Breast epithelium (tissue), 3 donors: ENCODE measurements around the gene ACSS1.

Experiments
- POLR2A ChIP-seq: fragments of 450-650 bp; IDR thresholded peaks from one replicate; pipeline ENCODE4 v1.6.1; 2016; ENCODE audit warnings: antibody characterized with exemption, mild to moderate bottlenecking, moderate library complexity
- POLR2AphosphoS5 ChIP-seq, 3 donors: sonication (generic); formaldehyde crosslinking; IDR thresholded peaks; one replicate each; pipeline ENCODE4 v1.6.1; 2017; ENCODE audit warnings: antibody characterized with exemption in 3 of 3
- TF ChIP-seq, protein P1 (sequence below), 3 donors: fragments of 450-650 bp; IDR thresholded peaks; one replicate each; pipeline ENCODE4 v1.5.1; 2016 to 2017; ENCODE audit warnings: antibody characterized with exemption in 3 of 3, mild to moderate bottlenecking in 3 of 3, moderate library complexity in 3 of 3

DNA sequence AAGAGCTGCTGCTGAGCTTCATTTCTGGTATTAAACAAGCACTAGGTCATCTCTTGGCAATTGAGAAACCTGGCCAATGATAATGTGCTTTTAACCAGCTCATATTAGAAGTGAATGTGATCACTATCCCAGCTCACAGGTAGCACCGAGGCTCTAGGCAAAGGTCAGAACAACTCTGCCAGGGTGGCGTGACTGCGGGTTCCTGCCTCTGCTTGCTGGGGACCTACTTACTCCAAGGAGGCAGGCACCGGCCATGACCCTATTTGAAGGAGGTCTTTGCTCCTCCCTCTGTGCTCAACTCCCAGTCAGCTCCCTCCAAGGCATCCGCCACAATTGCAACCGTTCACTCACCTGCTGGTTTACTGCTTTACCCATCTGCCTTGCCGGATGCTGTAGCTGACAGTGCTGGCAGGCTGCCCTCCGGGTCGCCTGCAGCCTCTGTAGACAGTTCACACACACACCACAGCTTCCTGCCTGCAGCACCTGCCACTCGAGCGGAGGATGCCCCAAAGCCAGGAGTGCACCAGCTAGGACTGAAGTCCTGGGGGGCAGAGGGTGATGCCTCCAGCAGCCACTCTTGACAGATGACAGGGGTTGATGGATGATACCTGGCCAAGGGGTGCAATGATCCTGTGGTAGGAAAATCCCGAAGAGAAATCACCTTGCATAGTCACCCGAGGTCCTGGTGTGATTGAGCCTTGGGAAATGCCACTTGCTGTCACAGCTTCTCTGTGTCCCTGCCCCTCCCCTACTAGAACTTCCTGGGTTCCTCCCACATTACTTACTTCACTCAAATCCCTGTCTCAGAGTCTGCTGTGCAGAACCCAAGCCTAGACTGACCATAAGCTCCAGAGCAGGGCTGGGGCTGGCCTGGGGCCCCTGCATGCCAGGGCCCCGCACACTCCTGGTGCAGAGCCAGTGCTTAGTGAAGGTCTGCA lies 32.8 kb upstream of the ACSS1 start:
- TF ChIP-seq POLR2A = no peak
- TF ChIP-seq, protein P1, sequence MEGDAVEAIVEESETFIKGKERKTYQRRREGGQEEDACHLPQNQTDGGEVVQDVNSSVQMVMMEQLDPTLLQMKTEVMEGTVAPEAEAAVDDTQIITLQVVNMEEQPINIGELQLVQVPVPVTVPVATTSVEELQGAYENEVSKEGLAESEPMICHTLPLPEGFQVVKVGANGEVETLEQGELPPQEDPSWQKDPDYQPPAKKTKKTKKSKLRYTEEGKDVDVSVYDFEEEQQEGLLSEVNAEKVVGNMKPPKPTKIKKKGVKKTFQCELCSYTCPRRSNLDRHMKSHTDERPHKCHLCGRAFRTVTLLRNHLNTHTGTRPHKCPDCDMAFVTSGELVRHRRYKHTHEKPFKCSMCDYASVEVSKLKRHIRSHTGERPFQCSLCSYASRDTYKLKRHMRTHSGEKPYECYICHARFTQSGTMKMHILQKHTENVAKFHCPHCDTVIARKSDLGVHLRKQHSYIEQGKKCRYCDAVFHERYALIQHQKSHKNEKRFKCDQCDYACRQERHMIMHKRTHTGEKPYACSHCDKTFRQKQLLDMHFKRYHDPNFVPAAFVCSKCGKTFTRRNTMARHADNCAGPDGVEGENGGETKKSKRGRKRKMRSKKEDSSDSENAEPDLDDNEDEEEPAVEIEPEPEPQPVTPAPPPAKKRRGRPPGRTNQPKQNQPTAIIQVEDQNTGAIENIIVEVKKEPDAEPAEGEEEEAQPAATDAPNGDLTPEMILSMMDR (IDR thresholded peaks at IDR 0.05) = no peak
- no peak for TF ChIP-seq POLR2AphosphoS5 (IDR thresholded peaks at IDR 0.05)
